ENCODE measurements around the gene ID2. TPM values are rescaled to one million over a fixed set of nuclear protein-coding genes. Genes with fewer than 3 reads are reported as not detected.

Gene ID2
- total RNA-seq, 1 donor from 2014 or later: 28.3 TPM

- H3K4me3 ChIP-seq (ENCODE audit: low read depth, low read length): no peak overlapping the region
- no peak for TF ChIP-seq CTCF (conservative IDR thresholded peaks at IDR 0.05; ENCODE audit: low read depth, low read length)
- no peak for DNase-seq (ENCODE audit: low read depth)
Observed at GRCh38 chr2:8648441-8649213, 33.2 kb upstream of the ID2 start.

- no peak overlapping the region for H3K4me3 ChIP-seq (ENCODE audit: low read depth, low read length)
- DNase-seq (ENCODE audit: low read depth): no peak
- no peak for TF ChIP-seq CTCF (conservative IDR thresholded peaks at IDR 0.05; ENCODE audit: low read depth, low read length)
Observed at GRCh38 chr2:8649718-8650117, 32.1 kb upstream of the ID2 start.

- H3K4me3 ChIP-seq (ENCODE audit: low read depth, low read length): no peak overlapping the region
Observed at GRCh38 chr2:8650256-8650655, 31.6 kb upstream of the ID2 start.

GRCh38 chr2:8652774-8653426, 29.0 kb upstream of the ID2 start:
- no peak for DNase-seq (ENCODE audit: low read depth)
- no peak overlapping the region for H3K4me3 ChIP-seq (ENCODE audit: low read depth, low read length)
- no peak for TF ChIP-seq CTCF (conservative IDR thresholded peaks at IDR 0.05; ENCODE audit: low read depth, low read length)

More at GRCh38 chr2:8650256-8650655, 31.6 kb upstream of the ID2 start:
- DNase-seq (ENCODE audit: low read depth): no peak
- TF ChIP-seq CTCF (conservative IDR thresholded peaks at IDR 0.05; ENCODE audit: low read depth, low read length): no peak

GRCh38 chr2:8653485-8653884, 28.4 kb upstream of the ID2 start:
- no peak for TF ChIP-seq CTCF (conservative IDR thresholded peaks at IDR 0.05; ENCODE audit: low read depth, low read length)
- no peak for DNase-seq (ENCODE audit: low read depth)

GRCh38 chr2:8654041-8654440, 27.8 kb upstream of the ID2 start:
- no peak for DNase-seq (ENCODE audit: low read depth)
- no peak for TF ChIP-seq CTCF (conservative IDR thresholded peaks at IDR 0.05; ENCODE audit: low read depth, low read length)
- no peak overlapping the region for H3K4me3 ChIP-seq (ENCODE audit: low read depth, low read length)

More at GRCh38 chr2:8653485-8653884, 28.4 kb upstream of the ID2 start:
- no peak overlapping the region for H3K4me3 ChIP-seq (ENCODE audit: low read depth, low read length)
